Esophagus squamous epithelium (tissue), 5 donors: Measurements from ENCODE around the gene NEK4. TPM values are rescaled to one million over a fixed set of nuclear protein-coding genes. Genes with fewer than 3 reads are reported as not detected.

Experiments
- DNase-seq: peaks from one replicate; lab custom pipeline; 2025; lab: John Stamatoyannopoulos, UW
- H3K27ac ChIP-seq, 4 donors: fragments of 200-600 bp; sonication (generic); one replicate each; pipeline ENCODE4 v1.5.1; 2016 to 2019; ENCODE audit warnings: mild to moderate bottlenecking in 1 of 4
- H3K27me3 ChIP-seq, 4 donors: fragments of 200-600 bp; sonication (generic); 1 replicate in 3 of 4; 2 replicates in 1 of 4; pipeline versions ENCODE4 v1.5.1 to v1.6.0; 2017 to 2021; ENCODE audit warnings: antibody characterized with exemption in 1 of 4
- H3K36me3 ChIP-seq, 3 donors: fragments of 200-600 bp; sonication (generic); one replicate each; pipeline ENCODE4 v1.5.1; 2016 to 2019
- H3K4me1 ChIP-seq, 3 donors: fragments of 200-600 bp; sonication (generic); one replicate each; pipeline ENCODE4 v1.5.1; 2017 to 2019
- H3K4me3 ChIP-seq, 4 donors: fragments of 200-600 bp; sonication (generic); 1 replicate in 3 of 4; 2 replicates in 1 of 4; pipeline ENCODE4 v1.5.1; 2016 to 2019; ENCODE audit warnings: mild to moderate bottlenecking in 2 of 4, moderate library complexity in 1 of 4
- H3K9me3 ChIP-seq, 3 donors: fragments of 200-600 bp; sonication (generic); one replicate each; pipeline ENCODE4 v1.5.1; 2016 to 2019
- POLR2A ChIP-seq, 4 donors: fragments of 450-650 bp; IDR thresholded peaks; one replicate each; pipeline ENCODE4 v1.6.1; 2017; ENCODE audit warnings: antibody characterized with exemption in 4 of 4, mild to moderate bottlenecking in 4 of 4, moderate library complexity in 3 of 4
- WGBS, 2 donors: methylation state at CpG; one replicate each; pipeline ENCODE4 v1.1.5; 2018; 5-methylcytosine and 5-hydroxymethylcytosine counted together
- intact Hi-C: fragments of 100-400 bp; cut with DNase I; formaldehyde crosslinking; loops from one replicate; pipeline ENCODE4 v1.15.0; 2022
- total RNA-seq, 4 donors: library from RNA; depleted of rRNA; stranded (reverse); fragments of >200 nt; gene quantifications; one replicate each; pipeline ENCODE4 v1.1.0, GENCODE V29; 2016
- TF ChIP-seq, protein P1 (sequence below), 6 experiments: fragments of 450-650 bp in 4 of 6; fragments of 200-600 bp in 2 of 6; sonication (generic) in 2 of 6; IDR thresholded peaks; one replicate each; pipeline ENCODE4 v1.5.1; 2016 to 2019; ENCODE audit warnings: antibody characterized with exemption in 6 of 6, mild to moderate bottlenecking in 4 of 6, moderate library complexity in 4 of 6
- donor health status: DM: yes; HTN: yes; CAD: no.

Gene NEK4
- total RNA-seq, 4 donors from 2014 or later: 8.0 to 16.6 (median 14.6) TPM

DNA sequence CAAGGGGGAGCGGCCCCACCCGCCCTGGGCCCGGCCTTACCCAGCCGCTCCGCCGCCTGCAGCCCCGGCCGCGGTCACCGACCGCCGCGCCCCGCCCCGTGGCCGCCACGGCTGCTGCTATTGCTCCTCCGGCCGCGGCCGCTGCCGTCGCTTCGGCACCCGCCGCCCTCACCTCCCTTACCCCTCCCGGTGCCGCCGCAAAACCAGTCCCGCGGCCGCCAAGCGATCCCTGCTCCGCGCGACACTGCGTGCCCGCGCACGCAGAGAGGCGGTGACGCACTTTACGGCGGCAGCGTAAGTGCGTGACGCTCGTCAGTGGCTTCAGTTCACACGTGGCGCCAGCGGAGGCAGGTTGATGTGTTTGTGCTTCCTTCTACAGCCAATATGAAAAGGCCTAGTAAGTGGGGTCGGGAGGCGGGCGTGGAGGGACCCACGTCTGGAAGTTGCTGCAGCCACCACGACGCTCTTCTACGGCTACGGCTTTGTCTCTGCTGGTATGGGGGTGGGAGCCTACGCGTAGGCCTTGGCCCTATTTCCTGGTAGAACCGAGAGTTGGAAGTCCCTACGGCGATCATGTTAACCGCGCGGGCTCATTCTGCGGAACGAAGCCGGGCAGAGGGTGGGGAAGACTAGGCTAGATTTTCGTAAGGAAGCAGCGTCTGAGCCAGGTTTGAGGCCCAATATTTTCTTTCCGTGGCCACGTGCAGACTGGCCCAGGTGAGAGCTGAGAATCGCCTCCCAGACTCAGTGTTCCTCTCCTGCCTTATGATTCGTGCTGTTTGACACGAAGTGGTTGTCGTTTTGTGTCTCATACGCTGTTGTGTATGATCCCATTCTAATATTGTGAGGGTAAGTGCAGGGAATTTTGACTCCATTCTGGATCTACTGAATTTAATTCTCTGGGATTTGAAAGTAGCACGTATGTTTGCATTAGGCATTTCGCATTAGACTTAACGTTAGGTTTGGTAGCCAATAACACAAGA lies 84.7 kb downstream of the NEK4 start, which contains the start of the genes GNL3 and PBRM1:
Gene GNL3 (plus strand): TSS at position 324 of the 983 bp plus-strand sequence. CDS start 61 bp downstream, at position 385.
Gene PBRM1 (minus strand): TSS at position 205 of the 983 bp plus-strand sequence.
- Histone ChIP-seq H3K36me3 (peaks cover 14 to 42% (median 27%) of the 10 kb centered on the region in 3 donors), H3K9me3 (no peaks in the 10 kb centered on the region), H3K4me1 (peaks cover 11 to 79% (median 40%) of the 10 kb centered on the region in 3 donors), H3K4me3 (peak within 1 kb of the TSS; percentile 49 to 90 (median 72)), H3K27me3 (no peaks in the 10 kb centered on the region), H3K27ac (peak within 1 kb of the TSS; percentile 91 to 100 (median 97))
- WGBS, 2 donors: 0% methylated on average over 20 to 49 of the region's 82 CpGs
- intact Hi-C loops: loop anchor here (10.0 kb wide), 1 partner anchor 151 kb away; the partner anchor contains the start of genes NT5DC2 and UQCC5
- DNase-seq: peak; percentile 68
- TF ChIP-seq, protein P1, sequence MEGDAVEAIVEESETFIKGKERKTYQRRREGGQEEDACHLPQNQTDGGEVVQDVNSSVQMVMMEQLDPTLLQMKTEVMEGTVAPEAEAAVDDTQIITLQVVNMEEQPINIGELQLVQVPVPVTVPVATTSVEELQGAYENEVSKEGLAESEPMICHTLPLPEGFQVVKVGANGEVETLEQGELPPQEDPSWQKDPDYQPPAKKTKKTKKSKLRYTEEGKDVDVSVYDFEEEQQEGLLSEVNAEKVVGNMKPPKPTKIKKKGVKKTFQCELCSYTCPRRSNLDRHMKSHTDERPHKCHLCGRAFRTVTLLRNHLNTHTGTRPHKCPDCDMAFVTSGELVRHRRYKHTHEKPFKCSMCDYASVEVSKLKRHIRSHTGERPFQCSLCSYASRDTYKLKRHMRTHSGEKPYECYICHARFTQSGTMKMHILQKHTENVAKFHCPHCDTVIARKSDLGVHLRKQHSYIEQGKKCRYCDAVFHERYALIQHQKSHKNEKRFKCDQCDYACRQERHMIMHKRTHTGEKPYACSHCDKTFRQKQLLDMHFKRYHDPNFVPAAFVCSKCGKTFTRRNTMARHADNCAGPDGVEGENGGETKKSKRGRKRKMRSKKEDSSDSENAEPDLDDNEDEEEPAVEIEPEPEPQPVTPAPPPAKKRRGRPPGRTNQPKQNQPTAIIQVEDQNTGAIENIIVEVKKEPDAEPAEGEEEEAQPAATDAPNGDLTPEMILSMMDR (IDR thresholded peaks at IDR 0.05): peak in 2 of 6 experiments; percentile 2 to 15
- peak in 3 of 4 donors; percentile 63 to 85 (median 82) for TF ChIP-seq POLR2A (IDR thresholded peaks at IDR 0.05)

DNA sequence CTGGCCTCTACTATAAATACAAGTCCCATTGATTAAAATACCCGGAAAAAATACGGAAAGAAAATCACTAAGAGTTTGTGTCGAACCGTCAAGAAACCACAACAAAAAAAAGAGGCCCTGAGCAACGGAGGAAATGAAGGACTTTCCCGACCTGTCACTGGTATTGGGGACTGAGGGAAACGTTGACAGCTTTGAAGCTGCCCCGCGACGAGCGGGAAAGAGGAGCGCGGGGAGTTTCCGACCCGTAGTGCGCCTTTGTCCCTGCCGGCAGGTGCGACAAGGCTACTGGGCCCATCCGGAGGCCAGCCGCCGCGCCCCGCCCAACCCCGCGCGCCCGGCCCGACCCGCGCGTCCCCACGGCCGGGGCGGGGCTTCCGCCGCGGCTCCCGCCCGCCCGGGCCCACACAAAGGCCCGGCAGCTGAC lies 85.4 kb downstream of the NEK4 start:
- intact Hi-C loops: loop anchor here (10.0 kb wide), 1 partner anchor 150 kb away; the partner anchor contains the start of genes NT5DC2 and UQCC5
- no peak for DNase-seq
- WGBS, 2 donors: 0 to 1% methylated on average over 17 to 18 of the region's 41 CpGs
- Histone ChIP-seq H3K4me1 (peaks cover 11 to 80% (median 40%) of the 10 kb centered on the region in 3 donors), H3K27me3 (no peaks in the 10 kb centered on the region), H3K27ac (peak overlapping the region; percentile 91 to 100 (median 97)), H3K36me3 (peaks cover 10 to 41% (median 24%) of the 10 kb centered on the region in 3 donors), H3K9me3 (no peaks in the 10 kb centered on the region), H3K4me3 (peak overlapping the region; percentile 49 to 90 (median 72))
- no peak for TF ChIP-seq POLR2A (IDR thresholded peaks at IDR 0.05)
- TF ChIP-seq, protein P1 (IDR thresholded peaks at IDR 0.05): peak in 1 of 6 experiments; percentile 2

DNA sequence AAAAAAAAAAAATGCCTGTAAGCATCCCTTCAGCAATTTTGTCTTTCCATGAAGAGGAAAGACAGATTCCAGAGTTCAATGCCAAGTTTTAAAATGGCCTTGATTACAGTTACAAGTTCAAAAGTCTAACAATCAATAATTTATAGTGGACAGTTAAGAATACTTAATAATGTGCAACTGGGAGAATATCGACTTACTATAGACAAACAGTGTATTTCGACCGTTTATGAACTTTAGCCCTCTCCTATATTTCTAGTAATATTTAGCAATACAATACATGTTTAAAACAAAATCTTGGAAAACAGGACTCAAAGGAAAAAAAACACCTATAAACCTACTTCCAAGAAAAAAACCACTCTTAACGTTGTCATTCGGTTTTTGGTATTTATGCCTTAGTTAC lies 86.6 kb downstream of the NEK4 start:
- Histone ChIP-seq H3K9me3 (no peaks in the 10 kb centered on the region), H3K4me3 (peak overlapping the region in 1 of 4 donors; percentile 90), H3K27ac (peak overlapping the region in 1 of 4 donors; percentile 97), H3K4me1 (peaks cover 11 to 74% (median 40%) of the 10 kb centered on the region in 3 donors), H3K36me3 (peaks cover 10 to 40% (median 17%) of the 10 kb centered on the region in 3 donors), H3K27me3 (no peaks in the 10 kb centered on the region)
- WGBS, 2 donors: 49 to 54% methylated on average over 5 of the region's 5 CpGs
- intact Hi-C loops: loop anchor here (10.0 kb wide), 1 partner anchor 149 kb away; the partner anchor contains the start of genes NT5DC2 and UQCC5
- TF ChIP-seq POLR2A (IDR thresholded peaks at IDR 0.05): no peak
- TF ChIP-seq, protein P1 (IDR thresholded peaks at IDR 0.05): no peak
- no peak for DNase-seq

DNA sequence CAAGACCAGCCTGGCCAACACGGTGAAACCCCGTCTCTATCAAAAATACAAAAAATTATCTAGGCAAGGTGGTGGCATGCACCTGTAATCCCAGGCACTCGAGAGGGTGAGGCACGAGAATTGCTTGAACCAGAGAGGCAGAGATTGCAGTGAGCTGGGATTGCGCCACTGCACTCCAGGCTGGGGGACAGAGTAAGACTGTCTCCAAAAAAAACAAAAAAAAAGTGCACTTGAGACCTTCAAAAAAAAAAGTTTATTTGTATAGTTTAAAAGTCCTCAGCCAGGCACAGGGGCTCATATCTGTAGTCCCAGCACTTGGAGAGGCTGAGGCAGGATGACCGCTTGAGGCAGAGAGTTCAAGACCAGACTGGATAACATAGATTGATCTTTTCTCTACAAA lies 87.1 kb downstream of the NEK4 start:
- no peaks in the 10 kb centered on the region for H3K27me3 ChIP-seq
- no peak for DNase-seq
- no peak overlapping the region for H3K27ac ChIP-seq
- no peaks in the 10 kb centered on the region for H3K9me3 ChIP-seq
- 67 to 73% methylated on average over 6 of the region's 6 CpGs for WGBS, 2 donors
- H3K4me1 ChIP-seq: peaks cover 11 to 68% (median 38%) of the 10 kb centered on the region in 3 donors
- H3K36me3 ChIP-seq: peaks cover 15 to 40% (median 16%) of the 10 kb centered on the region in 3 donors
- intact Hi-C loops: loop anchor here (10.0 kb wide), 1 partner anchor 149 kb away; the partner anchor contains the start of genes NT5DC2 and UQCC5
- no peak overlapping the region for H3K4me3 ChIP-seq
- no peak for TF ChIP-seq POLR2A (IDR thresholded peaks at IDR 0.05)
- TF ChIP-seq, protein P1 (IDR thresholded peaks at IDR 0.05): no peak
